ENCODE data around the gene MATN1.

The MATN1 gene

GRCh38 chr1:30720271-30721223 is 2.8 kb downstream of the MATN1 start:
- DNase-seq, result no peak

GRCh38 chr1:30719406-30720270 is 3.7 kb downstream of the MATN1 start:
- DNase-seq, result peak in 11 of 56 donors; percentile 53 to 89 (median 83)

- peak in 44 of 56 donors; percentile 47 to 100 (median 79) for DNase-seq
These were observed 4.6 kb downstream of the MATN1 start for GRCh38 chr1:30718636-30719405.

- peak; percentile 73 to 100 (median 99) for DNase-seq
These were observed 5.2 kb downstream of the MATN1 start for GRCh38 chr1:30718091-30718635.

- no peak for DNase-seq
These were observed 6.7 kb downstream of the MATN1 start for GRCh38 chr1:30716646-30717045.

- DNase-seq, result no peak
These were observed 7.5 kb downstream of the MATN1 start for GRCh38 chr1:30715886-30716285.

GRCh38 chr1:30715216-30715615 is 8.2 kb downstream of the MATN1 start:
- no peak for DNase-seq

GRCh38 chr1:30714536-30715090 is 8.8 kb downstream of the MATN1 start:
- no peak for DNase-seq

- DNase-seq, result no peak
These were observed 9.4 kb downstream of the MATN1 start for GRCh38 chr1:30714025-30714424.

GRCh38 chr1:30713311-30713710 is 10.1 kb downstream of the MATN1 start:
- DNase-seq, result no peak

GRCh38 chr1:30712583-30712982 is 10.8 kb downstream of the MATN1 start:
- DNase-seq, result no peak

GRCh38 chr1:30710407-30710806 is 13.0 kb downstream of the MATN1 start:
- no peak for DNase-seq

GRCh38 chr1:30708361-30708728 is 15.0 kb downstream of the MATN1 start:
- no peak for DNase-seq

- peak in 54 of 56 donors; percentile 13 to 87 (median 64) for DNase-seq
These were observed 15.7 kb downstream of the MATN1 start for GRCh38 chr1:30707412-30708360.

- DNase-seq, result peak in 23 of 56 donors; percentile 8 to 72 (median 37)
These were observed 16.9 kb downstream of the MATN1 start for GRCh38 chr1:30706528-30706927.

- no peak for DNase-seq
These were observed 17.7 kb downstream of the MATN1 start for GRCh38 chr1:30705698-30706097.

GRCh38 chr1:30704765-30705509 is 18.4 kb downstream of the MATN1 start:
- peak in 4 of 56 donors; percentile 4 to 25 (median 17) for DNase-seq

GRCh38 chr1:30704271-30704670 is 19.1 kb downstream of the MATN1 start:
- no peak for DNase-seq

- DNase-seq, result no peak
These were observed 20.6 kb downstream of the MATN1 start for GRCh38 chr1:30702823-30703222.

All from amygdala (tissue), 56 donors.